NT2/D1 (cell line): Measurements from ENCODE around the gene FCN3.

Source experiments
- DNase-seq: peaks from one replicate; pipeline ENCODE4 v3.0.0-alpha.2; 2011; ENCODE audit warnings: low read depth, low spot score
- H3K27me3 ChIP-seq: 2 replicates; pipeline ENCODE4 v1.6.0; 2011; ENCODE audit warnings: mild to moderate bottlenecking; ENCODE audit not compliant: insufficient read length, insufficient read depth
- H3K36me3 ChIP-seq: 2 replicates; pipeline ENCODE4 v1.6.1; 2011; ENCODE audit warnings: mild to moderate bottlenecking, low read length, mixed read lengths; ENCODE audit not compliant: insufficient read depth, insufficient read length
- H3K4me1 ChIP-seq: 2 replicates; pipeline ENCODE4 v1.5.1; 2011; ENCODE audit not compliant: insufficient read depth, insufficient read length
- H3K4me3 ChIP-seq: 2 replicates; pipeline ENCODE4 v1.5.1; 2011; ENCODE audit warnings: low read depth; ENCODE audit not compliant: insufficient read length
- H3K9ac ChIP-seq: 2 replicates; pipeline ENCODE4 v1.6.0; 2011; ENCODE audit warnings: low read depth; ENCODE audit not compliant: insufficient read length
- H3K9me3 ChIP-seq: 2 replicates; pipeline ENCODE4 v1.5.1; 2011; ENCODE audit warnings: mild to moderate bottlenecking, low read length; ENCODE audit not compliant: insufficient read depth
- SUZ12 ChIP-seq: IDR thresholded peaks from 2 replicates; pipeline ENCODE4 v1.6.1; 2011; ENCODE audit not compliant: insufficient read length, insufficient read depth; ENCODE audit errors: extremely low read depth
- YY1 ChIP-seq: IDR thresholded peaks from 2 replicates; pipeline ENCODE4 v1.6.1; 2011; ENCODE audit not compliant: insufficient read length, insufficient read depth
- ZNF274 ChIP-seq: IDR thresholded peaks from 2 replicates; pipeline ENCODE4 v1.6.1; 2011; ENCODE audit warnings: mild to moderate bottlenecking, low read depth, low read length

The FCN3 gene

GRCh38 chr1:27397749-27398148, 23.1 kb upstream of the FCN3 start:
- Histone ChIP-seq H3K36me3 (peaks cover 13% of the 10 kb centered on the region), H3K4me3 (no peak overlapping the region), H3K27me3 (no peaks in the 10 kb centered on the region), H3K4me1 (peaks cover 52% of the 10 kb centered on the region), H3K9ac (no peak overlapping the region), H3K9me3 (no peaks in the 10 kb centered on the region)
- TF ChIP-seq SUZ12 (no peak), ZNF274 (no peak), YY1 (no peak)
- DNase-seq, result no peak

GRCh38 chr1:27397110-27397509, 22.5 kb upstream of the FCN3 start:
- Histone ChIP-seq H3K36me3 (peaks cover 13% of the 10 kb centered on the region), H3K27me3 (no peaks in the 10 kb centered on the region), H3K4me1 (peaks cover 47% of the 10 kb centered on the region), H3K9ac (no peak overlapping the region), H3K9me3 (no peaks in the 10 kb centered on the region), H3K4me3 (no peak overlapping the region)
- no peak for DNase-seq
- no peak for TF ChIP-seq YY1
- no peak for TF ChIP-seq SUZ12
- no peak for TF ChIP-seq ZNF274

GRCh38 chr1:27395441-27396195, 21.0 kb upstream of the FCN3 start:
- peaks cover 7% of the 10 kb centered on the region for H3K27me3 ChIP-seq

GRCh38 chr1:27394925-27395324, 20.3 kb upstream of the FCN3 start:
- no peaks in the 10 kb centered on the region for H3K9me3 ChIP-seq
- TF ChIP-seq SUZ12 (no peak), YY1 (no peak), ZNF274 (no peak)
- DNase-seq, result no peak
- peaks cover 13% of the 10 kb centered on the region for H3K36me3 ChIP-seq
- peaks cover 51% of the 10 kb centered on the region for H3K4me1 ChIP-seq
- no peak overlapping the region for H3K9ac ChIP-seq
- H3K27me3 ChIP-seq, result peaks cover 12% of the 10 kb centered on the region
- no peak overlapping the region for H3K4me3 ChIP-seq

More at GRCh38 chr1:27395441-27396195, 21.0 kb upstream of the FCN3 start:
- Histone ChIP-seq H3K36me3 (peaks cover 13% of the 10 kb centered on the region), H3K9ac (peak overlapping the region; percentile 43), H3K4me3 (no peak overlapping the region), H3K4me1 (peaks cover 56% of the 10 kb centered on the region), H3K9me3 (no peaks in the 10 kb centered on the region)
- no peak for DNase-seq
- TF ChIP-seq SUZ12 (no peak), YY1 (no peak), ZNF274 (no peak)

DNA sequence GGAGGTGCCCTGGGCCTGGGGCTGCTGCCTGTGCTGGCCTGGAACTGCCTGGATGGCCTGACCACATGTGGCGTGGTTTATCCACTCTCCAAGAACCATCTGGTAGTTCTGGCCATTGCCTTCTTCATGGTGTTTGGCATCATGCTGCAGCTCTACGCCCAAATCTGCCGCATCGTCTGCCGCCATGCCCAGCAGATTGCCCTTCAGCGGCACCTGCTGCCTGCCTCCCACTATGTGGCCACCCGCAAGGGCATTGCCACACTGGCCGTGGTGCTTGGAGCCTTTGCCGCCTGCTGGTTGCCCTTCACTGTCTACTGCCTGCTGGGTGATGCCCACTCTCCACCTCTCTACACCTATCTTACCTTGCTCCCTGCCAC, 19.6 kb upstream of the FCN3 start:
- no peaks in the 10 kb centered on the region for H3K9me3 ChIP-seq
- DNase-seq, result no peak
- H3K4me3 ChIP-seq, result no peak overlapping the region
- no peak for TF ChIP-seq SUZ12
- no peak for TF ChIP-seq YY1
- no peak for TF ChIP-seq ZNF274
- peaks cover 45% of the 10 kb centered on the region for H3K4me1 ChIP-seq
- peaks cover 12% of the 10 kb centered on the region for H3K27me3 ChIP-seq
- H3K36me3 ChIP-seq, result peaks cover 13% of the 10 kb centered on the region
- H3K9ac ChIP-seq, result no peak overlapping the region

GRCh38 chr1:27393641-27394281, 19.1 kb upstream of the FCN3 start:
- H3K36me3 ChIP-seq, result peaks cover 13% of the 10 kb centered on the region
- no peaks in the 10 kb centered on the region for H3K9me3 ChIP-seq
- TF ChIP-seq ZNF274 (no peak), SUZ12 (no peak), YY1 (no peak)
- DNase-seq, result no peak
- peak overlapping the region; percentile 83 for H3K9ac ChIP-seq
- H3K27me3 ChIP-seq, result peaks cover 12% of the 10 kb centered on the region
- peak overlapping the region; percentile 72 for H3K4me3 ChIP-seq
- peaks cover 39% of the 10 kb centered on the region for H3K4me1 ChIP-seq

GRCh38 chr1:27392778-27393635, 18.4 kb upstream of the FCN3 start:
- Histone ChIP-seq H3K36me3 (peaks cover 13% of the 10 kb centered on the region), H3K4me1 (peaks cover 34% of the 10 kb centered on the region), H3K9me3 (no peaks in the 10 kb centered on the region), H3K4me3 (peak overlapping the region; percentile 72), H3K27me3 (peaks cover 12% of the 10 kb centered on the region), H3K9ac (peak overlapping the region; percentile 83)
- TF ChIP-seq SUZ12 (no peak), ZNF274 (no peak), YY1 (no peak)
- no peak for DNase-seq
